C4-2B (cell line): ENCODE measurements around the gene CDC14A.

Source experiments
- H3K27ac ChIP-seq: fragments of 450-650 bp; 2 replicates; pipeline ENCODE4 v1.5.1; 2017
- CTCF ChIP-seq: fragments of 450-650 bp; conservative IDR thresholded peaks from 2 replicates; pipeline ENCODE4 v1.5.1; 2017; ENCODE audit warnings: mild to moderate bottlenecking
- ZFX ChIP-seq: fragments of 450-650 bp; IDR thresholded peaks from 2 replicates; pipeline ENCODE4 v1.6.1; 2017

CDC14A gene

DNA sequence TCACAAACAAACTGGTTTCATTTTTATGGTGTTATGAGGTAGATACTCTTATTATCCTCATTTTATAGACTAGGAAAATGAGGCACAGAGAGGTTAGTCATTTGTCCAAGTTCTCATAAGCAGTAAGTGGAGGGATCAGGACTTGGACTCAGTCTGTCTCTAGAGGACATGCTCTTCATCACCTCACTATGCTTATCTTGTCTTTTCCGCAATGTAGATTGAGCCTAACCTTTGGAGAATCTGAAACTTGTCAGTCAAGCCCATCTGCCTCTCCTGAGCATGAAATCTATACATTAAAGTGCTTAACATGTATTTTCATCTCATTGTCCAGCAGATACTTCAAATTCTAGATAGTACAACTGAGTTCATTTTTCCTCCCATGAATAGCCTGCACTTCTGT, 11.8 kb upstream of the CDC14A start:
- TF ChIP-seq CTCF (no peak), ZFX (no peak)
- no peak overlapping the region for H3K27ac ChIP-seq

GRCh38 chr1:100342348-100342747, 10.0 kb upstream of the CDC14A start:
- H3K27ac ChIP-seq, result no peak overlapping the region
- TF ChIP-seq CTCF (no peak), ZFX (no peak)

DNA sequence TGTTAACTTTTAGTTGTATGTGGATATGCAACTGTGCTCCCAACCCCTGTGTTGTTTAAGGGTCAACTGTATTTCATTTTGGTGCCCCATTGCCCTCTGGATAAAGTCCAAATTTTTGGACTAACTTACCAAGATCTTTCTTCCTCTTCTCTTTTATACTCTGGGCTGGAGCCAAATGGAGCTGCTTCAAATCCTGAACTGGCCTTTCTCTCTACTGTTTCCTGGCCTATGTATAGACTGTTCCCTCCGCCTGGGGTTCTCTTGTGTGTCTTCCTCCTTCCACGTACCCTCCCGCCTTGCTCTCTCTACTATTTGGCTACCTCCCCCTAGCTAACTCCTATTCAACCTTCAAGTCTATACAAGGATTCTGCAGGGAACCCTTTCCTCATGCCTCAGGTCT, 8.4 kb upstream of the CDC14A start:
- TF ChIP-seq CTCF (no peak), ZFX (no peak)
- no peak overlapping the region for H3K27ac ChIP-seq

- no peak overlapping the region for H3K27ac ChIP-seq
- no peak for TF ChIP-seq CTCF
- TF ChIP-seq ZFX, result no peak
Measured at GRCh38 chr1:100344774-100345173, 7.5 kb upstream of the CDC14A start.

GRCh38 chr1:100346387-100346786, 5.9 kb upstream of the CDC14A start:
- no peak overlapping the region for H3K27ac ChIP-seq
- TF ChIP-seq ZFX (no peak), CTCF (no peak)

- H3K27ac ChIP-seq, result no peak overlapping the region
- TF ChIP-seq ZFX (no peak), CTCF (no peak)
Measured at GRCh38 chr1:100347009-100347966, 5.0 kb upstream of the CDC14A start.

- H3K27ac ChIP-seq, result no peak overlapping the region
- TF ChIP-seq ZFX (no peak), CTCF (no peak)
Measured at GRCh38 chr1:100348549-100349144, 3.7 kb upstream of the CDC14A start.
